ENCODE results near the gene NCEH1. TPM values are rescaled to one million over a fixed set of nuclear protein-coding genes. Genes with fewer than 3 reads are reported as not detected.
A peak's percentile ranks its signal among the peaks of the same experiment; 100 is the strongest.

NCEH1 gene
- total and polyA plus RNA-seq, 9 of the 15 experiments (the other 6 are each of a cell fraction or from before 2014, with no cell fraction given), result 1.3 to 5.0 (median 2.8) TPM

GRCh38 chr3:172698631-172699030 lies 12.2 kb downstream of the NCEH1 start:
- intact Hi-C loops (cut with micrococcal nuclease), result no loop called here
- peaks cover 0 to 7% of the 10 kb centered on the region in 2 experiments; a peak in 2 of 5 replicates for H3K4me1 ChIP-seq (replicated peaks in 1 of 2; ENCODE audit: control insufficient read depth in 2 of 2, insufficient read depth in 2 of 2, low read length in 2 of 2)
- no peak overlapping the region for H3K9ac ChIP-seq (ENCODE audit: insufficient read depth in 1 of 2, low read depth in 2 of 2, low read length in 2 of 2)
- ATAC-seq (no peak), FAIRE-seq (no peak), DNase-seq (ENCODE audit: extremely low read depth in 1 of 4, low spot score in 3 of 4) (no peak)
- TF ChIP-seq L3MBTL2 (IDR thresholded peaks at IDR 0.05) (peak; percentile 45; the same call in 1 of the 2 replicates), CREB5 (CRISPR knock-in tag; IDR thresholded peaks at IDR 0.05) (no peak), HSF4 (CRISPR knock-in tag; IDR thresholded peaks at IDR 0.05; ENCODE audit: borderline replicate concordance) (no peak), SRSF3 (IDR thresholded peaks at IDR 0.05; ENCODE audit: insufficient read depth, low read length) (no peak), POLR2G (IDR thresholded peaks at IDR 0.05; ENCODE audit: low read depth, low read length) (no peak), EGR1 (conservative IDR thresholded peaks at IDR 0.05) (no peak), CEBPB (tag; IDR thresholded peaks at IDR 0.05) (peak; percentile 46; the same call in 1 of the 2 replicates)
- H3K36me3 ChIP-seq (ENCODE audit: control insufficient read depth, insufficient read depth, low read length), result no peaks in the 10 kb centered on the region
- CTCF ChIA-PET (ENCODE audit: low intra/inter-chr PET ratio), result no interaction called here
- H3K27ac ChIP-seq (ENCODE audit: extremely low read depth, low read depth, low read length), result no peak overlapping the region
- WGBS (ENCODE audit: insufficient coverage, low coverage, missing lambda C conversion rate), result 44% methylated on average over 6 of the region's 6 CpGs
- H3K9me3 ChIP-seq (replicated peaks; ENCODE audit: control insufficient read depth, insufficient read depth, low read depth, low read length), result no peaks in the 10 kb centered on the region
- H3K79me2 ChIP-seq (ENCODE audit: control insufficient read depth, insufficient read depth, low read length), result no peaks in the 10 kb centered on the region
- in situ Hi-C loops (cut with MboI), result no loop called here
- H3K27me3 ChIP-seq (ENCODE audit: control insufficient read depth in 2 of 2, insufficient read depth in 2 of 2, low read length in 2 of 2), result no peaks in the 10 kb centered on the region
- POLR2A ChIA-PET, result no interaction called here
- no peak overlapping the region for H3K4me2 ChIP-seq (ENCODE audit: insufficient read depth, low read length)
- no peak overlapping the region for H2AFZ ChIP-seq (ENCODE audit: low read depth, low read length)
- no peaks in the 10 kb centered on the region for H3K9me1 ChIP-seq (ENCODE audit: control insufficient read depth, insufficient read depth, low read length)
- no TSS peak for BruUV-seq (replicated peaks)
- H3K4me3 ChIP-seq, result no peak overlapping the region
- H4K20me1 ChIP-seq (replicated peaks; ENCODE audit: control insufficient read depth, insufficient read depth, low read length), result 0 out of 2 replicates have a peak, but pooled peaks cover 3% of the 10 kb centered on the region
